HepG2 (cell line): ENCODE data around the gene RNF208. TPM values are rescaled to one million over a fixed set of nuclear protein-coding genes. Genes with fewer than 3 reads are reported as not detected.

Experiments
- ATAC-seq: fragments of 200-7000 bp; cut with Tn5 transposase; 3 replicates; pipeline ENCODE4 v1.9.1; 2020; ENCODE audit warnings: mild to moderate bottlenecking, moderate library complexity
- BruUV-seq: library from RNA; stranded (reverse); fragments of 400-500 nt; replicated peaks from 2 replicates; lab custom pipeline; 2021; lab: Mats Ljungman, UMichigan
- CTCF ChIA-PET: fragments of 300-600 bp; formaldehyde crosslinking; extraction: SDS; loops from one replicate; lab custom pipeline; 2021; ENCODE audit warnings: low total read pairs, inconsistent platforms, low intra/inter-chr PET ratio; lab: Yijun Ruan, JAX
- POLR2A ChIA-PET: fragments of 350-600 bp; sonication (Branson Sonifier 250); formaldehyde crosslinking; loops from one replicate; lab custom pipeline; 2020; ENCODE audit warnings: antibody characterized with exemption, inconsistent platforms; lab: Yijun Ruan, JAX
- DNase-seq: peaks from one replicate; pipeline ENCODE4 v3.0.0-alpha.2; 2015; ENCODE audit warnings: low spot score
- FAIRE-seq: peaks from 3 replicates; lab custom pipeline; 2011; peaks lifted over from hg19 to GRCh38; lab: Jason Lieb, UNC
- H2AFZ ChIP-seq: one replicate; pipeline ENCODE4 v1.6.1; 2011; ENCODE audit warnings: low read length, inconsistent platforms
- H3K27ac ChIP-seq: fragments of 300-600 bp; 3 replicates; pipeline ENCODE4 v1.8.0; 2011; ENCODE audit warnings: mixed run types, mild to moderate bottlenecking, mixed read lengths, low read length, inconsistent platforms; ENCODE audit not compliant: insufficient read depth; ENCODE audit errors: extremely low read length
- H3K27me3 ChIP-seq, 2 experiments: fragments of 200-600 bp in 1 of 2; 2 replicates in 1 of 2; 3 replicates in 1 of 2; pipeline versions ENCODE4 v1.6.0 to v1.8.0; 2011; ENCODE audit warnings: low read length in 2 of 2, mild to moderate bottlenecking in 2 of 2, moderate library complexity in 2 of 2, inconsistent platforms in 1 of 2; ENCODE audit not compliant: insufficient read depth in 2 of 2, control insufficient read depth in 1 of 2
- H3K36me3 ChIP-seq, 2 experiments: fragments of 200-600 bp in 1 of 2; replicated peaks in 1 of 2; 2 replicates in 1 of 2; 3 replicates in 1 of 2; pipeline versions ENCODE4 v1.5.1 to v1.8.0; 2011; ENCODE audit warnings: low read length in 2 of 2, inconsistent platforms in 1 of 2; ENCODE audit not compliant: insufficient read depth in 2 of 2, control insufficient read depth in 1 of 2
- H3K4me1 ChIP-seq: 2 replicates; pipeline ENCODE4 v1.5.1; 2012; ENCODE audit warnings: low read length, inconsistent platforms; ENCODE audit not compliant: insufficient read depth
- H3K4me2 ChIP-seq: 2 replicates; pipeline ENCODE4 v1.6.0; 2011; ENCODE audit warnings: low read depth, low read length, inconsistent platforms
- H3K4me3 ChIP-seq, 3 experiments: fragments of 200-600 bp in 1 of 3; sonication (generic), shearing (Covaris generic) in 1 of 3; replicated peaks in 1 of 3; 2 replicates each; pipeline ENCODE4 v1.5.1; 2011 to 2016; ENCODE audit warnings: low read length in 3 of 3, inconsistent platforms in 2 of 3, low read depth in 2 of 3, mild to moderate bottlenecking in 2 of 3, control low read depth in 1 of 3, mixed read lengths in 1 of 3; ENCODE audit not compliant: insufficient read depth in 1 of 3
- H3K79me2 ChIP-seq: one replicate; pipeline ENCODE4 v1.6.1; 2011; ENCODE audit warnings: low read length, inconsistent platforms; ENCODE audit not compliant: insufficient read depth
- H3K9ac ChIP-seq: 2 replicates; pipeline ENCODE4 v1.6.0; 2011; ENCODE audit warnings: mild to moderate bottlenecking, low read depth, low read length, inconsistent platforms; ENCODE audit not compliant: insufficient read depth
- H3K9me3 ChIP-seq: 2 replicates; pipeline ENCODE4 v1.5.1; 2012; ENCODE audit warnings: mild to moderate bottlenecking, low read length
- H4K20me1 ChIP-seq: 2 replicates; pipeline ENCODE4 v1.6.0; 2011; ENCODE audit warnings: inconsistent platforms, mild to moderate bottlenecking, low read length, moderate library complexity; ENCODE audit not compliant: insufficient read depth
- CBX2 ChIP-seq, 2 experiments: fragments of 200-600 bp in 1 of 2; sonication (generic); formaldehyde crosslinking in 1 of 2; IDR thresholded peaks; 2 replicates each; pipeline versions ENCODE4 v1.7.0 to v1.8.1; 2018 to 2022; ENCODE audit warnings: low read depth in 2 of 2, low read length in 1 of 2, mild to moderate bottlenecking in 1 of 2, missing genetic modification reagents in 1 of 2
- KLF16 ChIP-seq, 2 experiments: sonication (generic) in 1 of 2; formaldehyde crosslinking in 1 of 2; IDR thresholded peaks; 2 replicates each; pipeline versions ENCODE4 v1.6.1 to v1.8.0; 2016 to 2023; ENCODE audit warnings: missing genetic modification reagents in 2 of 2, missing compliant biosample characterization in 1 of 2
- MAFK ChIP-seq, 2 experiments: IDR thresholded peaks in 1 of 2; conservative IDR thresholded peaks in 1 of 2; 2 replicates each; pipeline ENCODE4 v1.6.1; 2011; ENCODE audit warnings: improper control_type of control experiment in 2 of 2, low read length in 2 of 2
- MXD3 ChIP-seq: IDR thresholded peaks from 2 replicates; pipeline ENCODE4 v1.6.1; 2016; ENCODE audit warnings: mild to moderate bottlenecking, missing biosample characterization, missing genetic modification reagents
- NFE2 ChIP-seq: sonication (generic); formaldehyde crosslinking; IDR thresholded peaks from 2 replicates; pipeline ENCODE4 v1.4.0; 2020; ENCODE audit warnings: missing genetic modification reagents
- NFIB ChIP-seq: sonication (generic); formaldehyde crosslinking; IDR thresholded peaks from 2 replicates; pipeline ENCODE4 v1.9.0; 2021; ENCODE audit warnings: missing genetic modification reagents, mild to moderate bottlenecking, borderline replicate concordance
- NR2F6 ChIP-seq, 2 experiments: IDR thresholded peaks; 2 replicates each; pipeline ENCODE4 v1.6.1; 2016; ENCODE audit warnings: antibody characterized with exemption in 1 of 2, mild to moderate bottlenecking in 1 of 2
- RAD51 ChIP-seq: fragments of 450-650 bp; IDR thresholded peaks from 2 replicates; pipeline ENCODE4 v1.6.1; 2016; ENCODE audit warnings: borderline replicate concordance
- SNAI1 ChIP-seq: sonication (generic); formaldehyde crosslinking; IDR thresholded peaks from 2 replicates; pipeline ENCODE4 v1.5.0; 2020; ENCODE audit warnings: mild to moderate bottlenecking, missing genetic modification reagents, borderline replicate concordance
- SRSF4 ChIP-seq: fragments of 200-400 bp; formaldehyde crosslinking; IDR thresholded peaks from one replicate; pipeline ENCODE4 v1.6.1; 2018; ENCODE audit warnings: mild to moderate bottlenecking, low read depth, low read length, moderate library complexity; ENCODE audit not compliant: poor library complexity, severe bottlenecking
- ZNF205 ChIP-seq: IDR thresholded peaks from 2 replicates; pipeline ENCODE4 v1.6.1; 2018; ENCODE audit warnings: missing biosample characterization, missing genetic modification reagents
- ZNF224 ChIP-seq: sonication (generic); formaldehyde crosslinking; IDR thresholded peaks from 2 replicates; pipeline ENCODE4 v1.5.0; 2020; ENCODE audit warnings: mild to moderate bottlenecking, missing genetic modification reagents
- ZNF33B ChIP-seq: sonication (generic); formaldehyde crosslinking; IDR thresholded peaks from 2 replicates; pipeline ENCODE4 v1.5.1; 2020; ENCODE audit warnings: mild to moderate bottlenecking, missing genetic modification reagents
- ZNF556 ChIP-seq: sonication (generic); formaldehyde crosslinking; IDR thresholded peaks from 2 replicates; pipeline ENCODE4 v1.4.0; 2020; ENCODE audit warnings: mild to moderate bottlenecking, missing genetic modification reagents, borderline replicate concordance
- WGBS: methylation state at CpG from one replicate; pipeline ENCODE4 v1.1.6; 2017; ENCODE audit warnings: low lambda C conversion rate; 5-methylcytosine and 5-hydroxymethylcytosine counted together
- in situ Hi-C: cut with HindIII; loops from 2 replicates; pipeline ENCODE4 v1.10.0; 2017; ENCODE audit warnings: low pct_unique_long_range_greater_than_20kb; ENCODE audit not compliant: extremely low pct_ligation_motif_present
- intact Hi-C: fragments of 100-400 bp; cut with micrococcal nuclease; formaldehyde crosslinking; loops from one replicate; pipeline ENCODE4 v1.10.0; 2022; ENCODE audit not compliant: unreplicated experiment
- polyA plus RNA-seq, 8 experiments: library from polyadenylated mRNA; depleted of rRNA in 3 of 8; stranded (reverse) in 7 of 8; unstranded in 1 of 8; fragments of >200 nt; fragmentation: Illumina TruSeq in 4 of 8; extraction: Trizol in 4 of 8; gene quantifications; 2 replicates each; pipeline versions ENCODE4 v1.2.1 to v1.2.3, GENCODE V29; 2011 to 2016; ENCODE audit warnings: low read depth in 4 of 8, missing spikeins in 1 of 8, mixed read lengths in 1 of 8; ENCODE audit not compliant: insufficient read depth in 1 of 8
- total RNA-seq, 5 experiments: library from RNA; depleted of rRNA; stranded (reverse); fragments of >200 nt; fragmentation: Illumina TruSeq; extraction: Trizol; gene quantifications; 2 replicates each; pipeline ENCODE4 v1.2.3, GENCODE V29; 2016; ENCODE audit warnings: low read depth in 1 of 5
- TF ChIP-seq, protein P1 (sequence below): sonication (generic); formaldehyde crosslinking; IDR thresholded peaks from 2 replicates; pipeline ENCODE4 v1.4.0; 2020; ENCODE audit warnings: missing genetic modification reagents, borderline replicate concordance

Gene RNF208
- total and polyA plus RNA-seq, 2 of the 13 experiments (the other 11 are each of a cell fraction or from before 2014, with no cell fraction given), result 1.6 to 2.1 TPM

- TF ChIP-seq NFIB, result no peak
- TF ChIP-seq MXD3 (CRISPR knock-in tag), result no peak
These were observed 47.3 kb upstream of the RNF208 start (continued) for GRCh38 chr9:137269231-137269772.

- in situ Hi-C loops (no loop called here), intact Hi-C loops (no loop called here)
- no peaks in the 10 kb centered on the region for H3K79me2 ChIP-seq
- H3K4me3 ChIP-seq, result no peak overlapping the region
- H3K27me3 ChIP-seq, result no peaks in the 10 kb centered on the region
- ATAC-seq (no peak; the same call in 2 of the 3 replicates), FAIRE-seq (no peak), DNase-seq (no peak)
- POLR2A ChIA-PET, result interaction anchor here (1.1 to 3.4 kb wide), 3 partner anchors 8 to 28 kb away, joined by 3 to 11 read pairs (median 11); partner anchors contain the start of genes TOR4A and TUBB4B
- no peaks in the 10 kb centered on the region; the same call in 1 of the 2 replicates for H4K20me1 ChIP-seq
- peak overlapping the region; percentile 63 for H3K27ac ChIP-seq
- no peaks in the 10 kb centered on the region for H3K9me3 ChIP-seq
- peaks cover 20 to 39% of the 10 kb centered on the region in 2 experiments; a peak in 4 of 5 replicates for H3K36me3 ChIP-seq
- CTCF ChIA-PET, result no interaction called here
- no peak overlapping the region for H3K9ac ChIP-seq
- H3K4me2 ChIP-seq, result no peak overlapping the region
- H3K4me1 ChIP-seq, result peaks cover 19% of the 10 kb centered on the region
- no peak overlapping the region for H2AFZ ChIP-seq
- BruUV-seq, result no TSS peak
- WGBS, result 77% methylated on average over 19 of the region's 19 CpGs
- no peak for TF ChIP-seq ZNF205 (CRISPR knock-in tag)
- TF ChIP-seq, protein P1, sequence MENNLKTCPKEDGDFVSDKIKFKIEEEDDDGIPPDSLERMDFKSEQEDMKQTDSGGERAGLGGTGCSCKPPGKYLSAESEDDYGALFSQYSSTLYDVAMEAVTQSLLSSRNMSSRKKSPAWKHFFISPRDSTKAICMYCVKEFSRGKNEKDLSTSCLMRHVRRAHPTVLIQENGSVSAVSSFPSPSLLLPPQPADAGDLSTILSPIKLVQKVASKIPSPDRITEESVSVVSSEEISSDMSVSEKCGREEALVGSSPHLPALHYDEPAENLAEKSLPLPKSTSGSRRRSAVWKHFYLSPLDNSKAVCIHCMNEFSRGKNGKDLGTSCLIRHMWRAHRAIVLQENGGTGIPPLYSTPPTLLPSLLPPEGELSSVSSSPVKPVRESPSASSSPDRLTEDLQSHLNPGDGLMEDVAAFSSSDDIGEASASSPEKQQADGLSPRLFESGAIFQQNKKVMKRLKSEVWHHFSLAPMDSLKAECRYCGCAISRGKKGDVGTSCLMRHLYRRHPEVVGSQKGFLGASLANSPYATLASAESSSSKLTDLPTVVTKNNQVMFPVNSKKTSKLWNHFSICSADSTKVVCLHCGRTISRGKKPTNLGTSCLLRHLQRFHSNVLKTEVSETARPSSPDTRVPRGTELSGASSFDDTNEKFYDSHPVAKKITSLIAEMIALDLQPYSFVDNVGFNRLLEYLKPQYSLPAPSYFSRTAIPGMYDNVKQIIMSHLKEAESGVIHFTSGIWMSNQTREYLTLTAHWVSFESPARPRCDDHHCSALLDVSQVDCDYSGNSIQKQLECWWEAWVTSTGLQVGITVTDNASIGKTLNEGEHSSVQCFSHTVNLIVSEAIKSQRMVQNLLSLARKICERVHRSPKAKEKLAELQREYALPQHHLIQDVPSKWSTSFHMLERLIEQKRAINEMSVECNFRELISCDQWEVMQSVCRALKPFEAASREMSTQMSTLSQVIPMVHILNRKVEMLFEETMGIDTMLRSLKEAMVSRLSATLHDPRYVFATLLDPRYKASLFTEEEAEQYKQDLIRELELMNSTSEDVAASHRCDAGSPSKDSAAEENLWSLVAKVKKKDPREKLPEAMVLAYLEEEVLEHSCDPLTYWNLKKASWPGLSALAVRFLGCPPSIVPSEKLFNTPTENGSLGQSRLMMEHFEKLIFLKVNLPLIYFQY (CRISPR knock-in tag), result no peak
- no peak for TF ChIP-seq SRSF4
- TF ChIP-seq CBX2 (IDR thresholded peaks at IDR 0.05; ENCODE audit: low read depth, low read length), result no peak
- TF ChIP-seq CBX2 (CRISPR knock-in tag; IDR thresholded peaks at IDR 0.05; ENCODE audit: low read depth), result no peak
- no peak for TF ChIP-seq SNAI1 (CRISPR knock-in tag)
- no peak for TF ChIP-seq KLF16 (CRISPR knock-in tag; IDR thresholded peaks at IDR 0.05)
- TF ChIP-seq NR2F6 (IDR thresholded peaks at IDR 0.05), result peak; percentile 41; the same call in 1 of the 2 replicates
- no peak for TF ChIP-seq NR2F6 (CRISPR knock-in tag; IDR thresholded peaks at IDR 0.05)
- TF ChIP-seq ZNF224, result no peak
- no peak for TF ChIP-seq ZNF556 (CRISPR knock-in tag)
- no peak for TF ChIP-seq ZNF33B (CRISPR knock-in tag)
- no peak for TF ChIP-seq RAD51
- TF ChIP-seq NFE2 (CRISPR knock-in tag), result peak; percentile 77; the same call in 1 of the 2 replicates
- peak in 1 of 2 experiments; percentile 32; a peak in 2 of 4 replicates for TF ChIP-seq MAFK (conservative IDR thresholded peaks at IDR 0.05 in 1 of 2, IDR thresholded peaks at IDR 0.05 in 1 of 2; ENCODE audit: low read length in 2 of 2)
These were observed 46.6 kb upstream of the RNF208 start for GRCh38 chr9:137268538-137269201.
